OCI-LY7 (cell line): ENCODE results near the gene CRIP2. TPM values are rescaled to one million over a fixed set of nuclear protein-coding genes. Genes with fewer than 3 reads are reported as not detected.

Source experiments
- BruUV-seq: library from RNA; stranded (reverse); fragments of 400-500 nt; replicated peaks from 2 replicates; lab custom pipeline; 2021; lab: Mats Ljungman, UMichigan
- CTCF ChIA-PET: fragments of 300-600 bp; sonication (Branson Sonifier 250); formaldehyde crosslinking; loops from one replicate; lab custom pipeline; 2022; ENCODE audit warnings: antibody characterized with exemption; ENCODE audit not compliant: unreplicated experiment; lab: Charles Lee
- POLR2A ChIA-PET: fragments of 300-600 bp; sonication (Branson Sonifier 250); formaldehyde crosslinking; loops from one replicate; lab custom pipeline; 2022; ENCODE audit warnings: antibody characterized with exemption; lab: Charles Lee
- DNase-seq: peaks from one replicate; pipeline ENCODE4 v3.0.0-alpha.2; 2015; ENCODE audit warnings: low spot score
- H2AFZ ChIP-seq: fragments of 200-600 bp; sonication (generic), shearing (Covaris generic); 2 replicates; pipeline ENCODE4 v1.6.1; 2014; ENCODE audit warnings: mild to moderate bottlenecking, antibody characterized with exemption, low read length, moderate library complexity
- H3K27ac ChIP-seq: fragments of 200-600 bp; sonication (generic); 2 replicates; pipeline ENCODE4 v1.5.1; 2014; ENCODE audit warnings: mixed run types, low read depth, mild to moderate bottlenecking, moderate library complexity, low read length, inconsistent platforms; ENCODE audit not compliant: poor library complexity, severe bottlenecking
- H3K36me3 ChIP-seq: fragments of 200-600 bp; sonication (generic); 2 replicates; pipeline ENCODE4 v1.6.1; 2014; ENCODE audit warnings: mild to moderate bottlenecking, antibody characterized with exemption, low read length, moderate library complexity, mixed read lengths; ENCODE audit not compliant: insufficient read depth
- H3K4me1 ChIP-seq: fragments of 200-600 bp; sonication (generic); 2 replicates; pipeline ENCODE4 v1.5.1; 2014; ENCODE audit warnings: mild to moderate bottlenecking, low read length; ENCODE audit not compliant: insufficient read depth, poor library complexity, severe bottlenecking
- H3K4me2 ChIP-seq: fragments of 200-600 bp; sonication (generic); 2 replicates; pipeline ENCODE4 v1.6.1; 2014; ENCODE audit warnings: mild to moderate bottlenecking, low read length
- H3K4me3 ChIP-seq: fragments of 200-600 bp; sonication (generic); 2 replicates; pipeline ENCODE4 v1.5.1; 2014; ENCODE audit warnings: mild to moderate bottlenecking, low read depth, low read length; ENCODE audit not compliant: poor library complexity, severe bottlenecking
- H3K79me2 ChIP-seq: fragments of 200-600 bp; sonication (generic); 2 replicates; pipeline ENCODE4 v1.6.1; 2016; ENCODE audit warnings: low read depth, mild to moderate bottlenecking, low read length, moderate library complexity, mixed read lengths; ENCODE audit not compliant: insufficient read depth
- H3K9me2 ChIP-seq: fragments of 200-600 bp; sonication (generic); 2 replicates; pipeline ENCODE4 v1.6.1; 2016; ENCODE audit warnings: mild to moderate bottlenecking, low read length, mixed read lengths; ENCODE audit not compliant: insufficient read depth
- H3K9me3 ChIP-seq: fragments of 200-600 bp; sonication (generic); 2 replicates; pipeline ENCODE4 v1.6.1; 2014; ENCODE audit warnings: mild to moderate bottlenecking, mixed run types, low read length, mixed read lengths
- H4K20me1 ChIP-seq: fragments of 200-600 bp; sonication (generic); 2 replicates; pipeline ENCODE4 v1.6.1; 2014; ENCODE audit warnings: mild to moderate bottlenecking, antibody characterized with exemption, low read length, moderate library complexity, mixed read lengths; ENCODE audit not compliant: insufficient read depth
- CTCF ChIP-seq: fragments of 200-600 bp; sonication (generic); conservative IDR thresholded peaks from 2 replicates; pipeline ENCODE4 v1.5.1; 2014; ENCODE audit warnings: mild to moderate bottlenecking, antibody characterized with exemption, low read length, moderate library complexity, mixed read lengths
- EZH2phosphoT487 ChIP-seq: fragments of 200-600 bp; sonication (generic); IDR thresholded peaks from 2 replicates; pipeline ENCODE4 v1.6.1; 2018; ENCODE audit warnings: low read depth, borderline replicate concordance, mild to moderate bottlenecking, mixed run types, antibody characterized with exemption, low read length, moderate library complexity, mixed read lengths
- intact Hi-C: fragments of 100-400 bp; cut with micrococcal nuclease; formaldehyde crosslinking; loops from one replicate; pipeline ENCODE4 v1.10.0; 2022; ENCODE audit not compliant: unreplicated experiment
- total RNA-seq, 2 experiments: library from RNA; depleted of rRNA in 1 of 2; stranded (reverse); fragments of >200 nt in 1 of 2; shearing (Covaris generic) in 1 of 2; gene quantifications; 2 replicates each; pipeline ENCODE4 v1.2.3, GENCODE V29; 2014 to 2022

The CRIP2 gene
- total RNA-seq, 2 experiments from 2014 or later: not detected

- POLR2A ChIA-PET: no interaction called here
- Histone ChIP-seq H2AFZ (no peak overlapping the region), H3K4me3 (no peak overlapping the region), H3K27ac (no peak overlapping the region), H3K9me3 (no peaks in the 10 kb centered on the region), H4K20me1 (peaks cover 4% of the 10 kb centered on the region; the same call in 1 of the 2 replicates), H3K4me1 (peaks cover 7% of the 10 kb centered on the region), H3K4me2 (no peak overlapping the region), H3K9me2 (no peaks in the 10 kb centered on the region), H3K36me3 (peaks cover 22% of the 10 kb centered on the region), H3K79me2 (0 out of 2 replicates have a peak, but pooled peaks cover 2% of the 10 kb centered on the region)
- no peak for DNase-seq
- TF ChIP-seq EZH2phosphoT487: no peak
- TF ChIP-seq CTCF: no peak
- no TSS peak for BruUV-seq
- intact Hi-C loops: no loop called here
- CTCF ChIA-PET: no interaction called here
Measured at GRCh38 chr14:105496831-105497591, 22.4 kb downstream of the CRIP2 start.

GRCh38 chr14:105497671-105498429, 23.2 kb downstream of the CRIP2 start:
- ChIA-PET POLR2A (no interaction called here), CTCF (no interaction called here)
- intact Hi-C loops: no loop called here
- Histone ChIP-seq H3K4me3 (no peak overlapping the region), H3K27ac (no peak overlapping the region), H3K36me3 (peaks cover 15% of the 10 kb centered on the region), H3K4me1 (no peaks in the 10 kb centered on the region), H3K79me2 (no peaks in the 10 kb centered on the region), H3K9me2 (no peaks in the 10 kb centered on the region), H3K9me3 (no peaks in the 10 kb centered on the region), H4K20me1 (0 out of 2 replicates have a peak, but pooled peaks cover under 1% of the 10 kb centered on the region), H3K4me2 (no peak overlapping the region), H2AFZ (no peak overlapping the region)
- TF ChIP-seq CTCF (no peak), EZH2phosphoT487 (no peak)
- DNase-seq: no peak
- no TSS peak for BruUV-seq
